Heart left ventricle (tissue), 16 donors: ENCODE measurements around the gene TGFBR2. TPM values are rescaled to one million over a fixed set of nuclear protein-coding genes. Genes with fewer than 3 reads are reported as not detected.

Experiments used
- ATAC-seq, 4 donors: fragments of 200-7000 bp; cut with Tn5 transposase; one replicate each; pipeline ENCODE4 v1.9.1; 2020 to 2022; ENCODE audit warnings: moderate library complexity in 4 of 4, mild to moderate bottlenecking in 3 of 4, moderate number of reproducible peaks in 1 of 4
- DNase-seq, 5 donors: peaks; one replicate each; pipeline ENCODE4 v3.0.0-alpha.2; 2020
- H3K27ac ChIP-seq, 12 donors: fragments of 200-600 bp; sonication (generic) in 4 of 12; one replicate each; pipeline versions ENCODE4 v1.5.0 to v1.8.0; 2016 to 2022; ENCODE audit warnings: mild to moderate bottlenecking in 2 of 12
- H3K27me3 ChIP-seq, 9 donors: fragments of 200-600 bp; sonication (generic) in 2 of 9; one replicate each; pipeline versions ENCODE4 v1.5.1 to v1.8.0; 2016 to 2022; ENCODE audit warnings: mild to moderate bottlenecking in 3 of 9
- H3K36me3 ChIP-seq, 9 donors: fragments of 200-600 bp; sonication (generic) in 2 of 9; one replicate each; pipeline versions ENCODE4 v1.5.0 to v1.8.0; 2018 to 2022; ENCODE audit warnings: mild to moderate bottlenecking in 2 of 9
- H3K4me1 ChIP-seq, 12 donors: fragments of 200-600 bp; sonication (generic) in 4 of 12; one replicate each; pipeline versions ENCODE4 v1.5.0 to v1.8.0; 2016 to 2022; ENCODE audit warnings: mild to moderate bottlenecking in 3 of 12
- H3K4me3 ChIP-seq, 12 donors: fragments of 200-600 bp; sonication (generic) in 4 of 12; one replicate each; pipeline versions ENCODE4 v1.5.0 to v1.8.0; 2017 to 2022; ENCODE audit warnings: mild to moderate bottlenecking in 9 of 12, moderate library complexity in 4 of 12
- H3K9me3 ChIP-seq, 12 donors: fragments of 200-600 bp; sonication (generic) in 4 of 12; one replicate each; pipeline versions ENCODE4 v1.5.0 to v1.8.0; 2016 to 2022; ENCODE audit warnings: mild to moderate bottlenecking in 1 of 12
- CTCF ChIP-seq, 12 donors: fragments of 200-600 bp; sonication (generic) in 4 of 12; IDR thresholded peaks; one replicate each; pipeline versions ENCODE4 v1.5.0 to v1.8.0; 2018 to 2022; ENCODE audit warnings: antibody characterized with exemption in 12 of 12, mild to moderate bottlenecking in 5 of 12
- POLR2A ChIP-seq, 2 donors: fragments of 450-650 bp; IDR thresholded peaks; one replicate each; pipeline ENCODE4 v1.6.1; 2017; ENCODE audit warnings: antibody characterized with exemption in 2 of 2, mild to moderate bottlenecking in 2 of 2, moderate library complexity in 2 of 2
- whole genome bisulfite sequencing, 4 donors: extraction: QIAGEN DNeasy Blood & Tissue Kit in 2 of 4; methylation state at CpG; one replicate each; pipeline versions ENCODE4 v1.1.5 to v1.1.7; 2013 to 2018; 5-methylcytosine and 5-hydroxymethylcytosine counted together
- intact Hi-C, 10 donors: fragments of 100-400 bp; cut with DNase I; formaldehyde crosslinking; loops; one replicate each; pipeline versions ENCODE4 v1.11.1 to v1.14.2; 2022
- polyA plus RNA-seq, 2 donors: library from polyadenylated mRNA; stranded (reverse); fragments of 200-250 nt; gene quantifications; one replicate each; pipeline ENCODE4 v1.2.3, GENCODE V29; 2013
- total RNA-seq, 9 donors: library from RNA; depleted of rRNA in 2 of 9; stranded (reverse); fragments of >200 nt in 2 of 9; fragmentation: NEBNext Ultra II Directional in 3 of 9; extraction: Animal tissue kit (Norgen Biotek cat#: 25700) in 3 of 9; gene quantifications; one replicate each; pipeline versions ENCODE4 v1.1.0 to v1.2.4, GENCODE V29; 2016 to 2023
- donor health status: ischemic (EF 13 %, LVEDD 7.1; RV severe dilation, severe dysfunction).
- donor health status: healthy with polysubstance abuse.
- donor health status: DM: no; HTN: yes; CAD: no.
- donor health status: DM: no; HTN: no; CAD: no.
- donor health status: ischemic (EF 25% LVEDD 6.9; RV normal size, moderate dysfunction).
- donor health status: ischemic (EF 25% LVEDD 5.7; RV mildly dilated, moderate dysfunction).
- donor health status: healthy.
- donor health status: DM: yes; HTN: yes; CAD: no.
- donor health status: ischemic (EF 35%, LVEDD 5.7; RV mildly dilated, moderate dysfunction).
- donor health status: nonischemic (EF 11% LVEDD 7.7; RV severe dilation, severe dysfunction).
- donor health status: DM: yes; HTN: yes; CAD: no.
- donor health status: PGD.
- donor health status: ischemic (EF 29% LVEDD 5.4; RV normal size, mild dysfunction).
- donor health status: nonischemic (EF 23%, LVEDD 6.1; RV moderate dilation, normal function).

The TGFBR2 gene
- total and polyA plus RNA-seq, 11 donors = 13.8 to 217 (median 143) TPM

GRCh38 chr3:30695302-30696061, 89.1 kb downstream of the TGFBR2 start:
- H3K27ac ChIP-seq = peak overlapping the region in 1 of 12 donors; percentile 52
- no peaks in the 10 kb centered on the region for H3K27me3 ChIP-seq
- H3K9me3 ChIP-seq = no peaks in the 10 kb centered on the region
- no peak overlapping the region for H3K4me3 ChIP-seq
- intact Hi-C loops = loop anchor here in 9 of 10 donors (2.0 to 10.0 kb wide), 14 partner anchors 177 to 653 kb away; no protein-coding TSS in a partner anchor
- TF ChIP-seq POLR2A (IDR thresholded peaks at IDR 0.05) (no peak), CTCF (IDR thresholded peaks at IDR 0.05) (no peak)
- H3K4me1 ChIP-seq = peaks cover 2 to 59% (median 38%) of the 10 kb centered on the region in 12 donors
- no peak for DNase-seq
- peaks cover 0 to 94% (median 53%) of the 10 kb centered on the region in 9 donors for H3K36me3 ChIP-seq
- ATAC-seq = no peak
- 87 to 92% (median 90%) methylated on average over 6 of the region's 6 CpGs for WGBS, 4 donors

- H3K27ac ChIP-seq = peak overlapping the region in 8 of 12 donors; percentile 14 to 75 (median 50)
- intact Hi-C loops = loop anchor here in 9 of 10 donors (2.0 to 10.0 kb wide), 12 partner anchors 182 to 654 kb away; no protein-coding TSS in a partner anchor
Measured at GRCh38 chr3:30696403-30696819, 90.0 kb downstream of the TGFBR2 start.

GRCh38 chr3:30696896-30697295, 90.5 kb downstream of the TGFBR2 start:
- ATAC-seq = no peak
- no peak for DNase-seq
- TF ChIP-seq CTCF (IDR thresholded peaks at IDR 0.05) (no peak), POLR2A (IDR thresholded peaks at IDR 0.05) (no peak)
- Histone ChIP-seq H3K9me3 (no peaks in the 10 kb centered on the region), H3K4me3 (no peak overlapping the region), H3K4me1 (peaks cover 2 to 48% (median 24%) of the 10 kb centered on the region in 12 donors), H3K27ac (peak overlapping the region in 8 of 12 donors; percentile 14 to 75 (median 50)), H3K36me3 (peaks cover 0 to 80% (median 38%) of the 10 kb centered on the region in 9 donors), H3K27me3 (no peaks in the 10 kb centered on the region)
- 37 to 50% (median 44%) methylated on average over 2 of the region's 2 CpGs for WGBS, 4 donors
- intact Hi-C loops = loop anchor here in 9 of 10 donors (2.0 to 10.0 kb wide), 12 partner anchors 182 to 655 kb away; no protein-coding TSS in a partner anchor

More at GRCh38 chr3:30696403-30696819, 90.0 kb downstream of the TGFBR2 start:
- peaks cover 2 to 51% (median 29%) of the 10 kb centered on the region in 12 donors for H3K4me1 ChIP-seq
- peak; percentile 71 to 90 (median 78) for ATAC-seq
- no peaks in the 10 kb centered on the region for H3K9me3 ChIP-seq
- TF ChIP-seq POLR2A (IDR thresholded peaks at IDR 0.05) (no peak), CTCF (IDR thresholded peaks at IDR 0.05) (no peak)
- peak in 3 of 5 donors; percentile 26 to 62 (median 36) for DNase-seq
- no peak overlapping the region for H3K4me3 ChIP-seq
- peaks cover 0 to 85% (median 43%) of the 10 kb centered on the region in 9 donors for H3K36me3 ChIP-seq
- 6 to 12% (median 10%) methylated on average over 3 of the region's 3 CpGs for WGBS, 4 donors
- H3K27me3 ChIP-seq = no peaks in the 10 kb centered on the region

- DNase-seq = no peak
- Histone ChIP-seq H3K9me3 (peaks cover 0 to 8% (median 0%) of the 10 kb centered on the region in 12 donors), H3K4me1 (peaks cover 2 to 33% (median 15%) of the 10 kb centered on the region in 12 donors), H3K27me3 (no peaks in the 10 kb centered on the region), H3K36me3 (peaks cover 0 to 63% (median 26%) of the 10 kb centered on the region in 9 donors), H3K4me3 (no peak overlapping the region), H3K27ac (no peak overlapping the region)
- intact Hi-C loops = loop anchor here in 8 of 10 donors (5.0 to 10.0 kb wide), 11 partner anchors 184 to 656 kb away; no protein-coding TSS in a partner anchor
- 50 to 76% (median 73%) methylated on average over 2 of the region's 2 CpGs for WGBS, 4 donors
- no peak for ATAC-seq
- no peak for TF ChIP-seq POLR2A (IDR thresholded peaks at IDR 0.05)
- TF ChIP-seq CTCF (IDR thresholded peaks at IDR 0.05) = no peak
Measured at GRCh38 chr3:30698549-30698948, 92.1 kb downstream of the TGFBR2 start.
